ENCODE measurements around the gene CD8A. TPM values are rescaled to one million over a fixed set of nuclear protein-coding genes. Genes with fewer than 3 reads are reported as not detected.

Gene CD8A
- total RNA-seq, 2 experiments from 2014 or later: 419 to 432 TPM

DNA sequence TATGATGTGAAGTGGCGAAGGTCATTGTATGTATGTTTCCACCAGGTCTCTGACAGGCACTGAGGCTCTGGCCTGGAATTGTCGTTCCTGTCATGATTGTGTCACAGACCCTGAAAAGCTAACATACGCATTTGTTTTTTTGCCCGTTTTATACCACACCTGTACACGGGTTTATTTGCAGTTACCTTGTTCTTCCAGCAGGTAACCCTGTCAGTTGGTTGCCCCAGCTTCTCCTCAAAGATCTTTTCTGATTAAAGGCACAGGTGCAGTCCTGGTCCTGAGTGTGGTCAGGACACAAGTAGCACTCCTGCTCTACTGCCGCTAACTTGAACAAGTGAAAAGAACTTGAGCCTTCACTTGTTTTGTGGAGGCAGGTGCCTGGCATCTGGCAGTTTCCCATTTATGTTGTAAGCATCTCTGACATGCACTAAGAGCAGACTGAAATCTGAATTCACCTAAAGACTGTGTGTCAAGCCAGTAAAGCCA lies 19.9 kb downstream of the CD8A start:
- DNase-seq: no peak
- no peak for ATAC-seq
- POLR2A ChIA-PET: interaction anchor here (1.3 to 2.7 kb wide), 3 partner anchors 11 to 37 kb away, joined by 3 to 9 read pairs (median 5); no protein-coding TSS in a partner anchor
- Mint-ChIP-seq H3K4me1 (ENCODE audit: low read depth) (peaks cover 36% of the 10 kb centered on the region), H3K36me3 (ENCODE audit: low read depth) (peaks cover 64% of the 10 kb centered on the region), H3K9me3 (no peaks in the 10 kb centered on the region), H3K27ac (no peak overlapping the region), H3K27me3 (no peaks in the 10 kb centered on the region), H3K4me3 (no peak overlapping the region)
- TF ChIP-seq CTCF (IDR thresholded peaks at IDR 0.05): no peak
- CTCF ChIA-PET: interaction anchor here (1.0 to 10.6 kb wide), 2 partner anchors 9 to 12 kb away, joined by 3 to 123 read pairs; no protein-coding TSS in a partner anchor
- intact Hi-C loops (cut with micrococcal nuclease): no loop called here

- H3K27ac Mint-ChIP-seq: no peak overlapping the region
- peaks cover 37% of the 10 kb centered on the region for H3K4me1 Mint-ChIP-seq (ENCODE audit: low read depth)
- peaks cover 65% of the 10 kb centered on the region for H3K36me3 Mint-ChIP-seq (ENCODE audit: low read depth)
- DNase-seq (no peak), ATAC-seq (no peak)
- no peak overlapping the region for H3K4me3 Mint-ChIP-seq
- intact Hi-C loops (cut with micrococcal nuclease): no loop called here
- no peaks in the 10 kb centered on the region for H3K27me3 Mint-ChIP-seq
- POLR2A ChIA-PET: interaction anchor here (1.3 to 2.7 kb wide), 3 partner anchors 12 to 38 kb away, joined by 3 to 9 read pairs (median 5); no protein-coding TSS in a partner anchor
- no peak for TF ChIP-seq CTCF (IDR thresholded peaks at IDR 0.05)
- H3K9me3 Mint-ChIP-seq: no peaks in the 10 kb centered on the region
- CTCF ChIA-PET: interaction anchor here (0.9 to 10.6 kb wide), 2 partner anchors 13 to 22 kb away, joined by 3 to 123 read pairs; no protein-coding TSS in a partner anchor
Measured at GRCh38 chr2:86769838-86770237, 20.9 kb downstream of the CD8A start.

- DNase-seq: no peak
- intact Hi-C loops (cut with micrococcal nuclease): no loop called here
- ChIA-PET POLR2A (interaction anchor here (1.3 to 1.6 kb wide), 2 partner anchors 15 to 17 kb away, joined by 4 to 7 read pairs; no protein-coding TSS in a partner anchor), CTCF (interaction anchor here (0.8 to 10.6 kb wide), 4 partner anchors 11 to 250 kb away, joined by 3 to 123 read pairs (median 4); no protein-coding TSS in a partner anchor)
- Mint-ChIP-seq H3K4me1 (ENCODE audit: low read depth) (peaks cover 40% of the 10 kb centered on the region), H3K36me3 (ENCODE audit: low read depth) (peaks cover 61% of the 10 kb centered on the region), H3K27me3 (no peaks in the 10 kb centered on the region), H3K9me3 (no peaks in the 10 kb centered on the region), H3K27ac (no peak overlapping the region), H3K4me3 (no peak overlapping the region)
- TF ChIP-seq CTCF (IDR thresholded peaks at IDR 0.05): no peak
- no peak for ATAC-seq
Measured at GRCh38 chr2:86768189-86768949, 22.3 kb downstream of the CD8A start.

DNA sequence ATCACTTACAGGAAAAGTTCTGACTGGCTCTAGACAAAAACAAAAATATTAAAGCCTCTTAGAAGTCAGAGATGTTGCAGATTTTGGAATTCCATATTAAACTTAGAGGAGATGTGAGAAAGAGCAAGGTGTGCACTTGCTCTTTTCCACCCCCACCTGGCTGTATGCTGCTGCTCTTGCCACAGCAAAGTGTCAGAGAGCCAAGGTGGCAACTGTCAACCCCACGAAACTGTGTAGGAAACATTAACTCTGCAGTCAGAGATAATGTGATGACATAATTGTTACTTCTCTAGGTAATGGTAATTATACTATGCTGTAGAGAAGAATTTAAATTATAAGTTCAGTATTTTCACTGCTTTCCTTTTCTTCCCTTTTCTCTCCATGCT lies 25.4 kb downstream of the CD8A start:
- peaks cover 40% of the 10 kb centered on the region for H3K4me1 Mint-ChIP-seq (ENCODE audit: low read depth)
- no peak for TF ChIP-seq CTCF (IDR thresholded peaks at IDR 0.05)
- intact Hi-C loops (cut with micrococcal nuclease): loop anchor here (2.0 kb wide), 1 partner anchor 41 kb away; no protein-coding TSS in a partner anchor
- H3K36me3 Mint-ChIP-seq (ENCODE audit: low read depth): peaks cover 43% of the 10 kb centered on the region
- no peak overlapping the region for H3K4me3 Mint-ChIP-seq
- ATAC-seq (no peak), DNase-seq (no peak)
- peak overlapping the region; percentile 79 for H3K27ac Mint-ChIP-seq
- H3K9me3 Mint-ChIP-seq: no peaks in the 10 kb centered on the region
- H3K27me3 Mint-ChIP-seq: no peaks in the 10 kb centered on the region
- ChIA-PET POLR2A (interaction anchor here (0.6 to 2.0 kb wide), 8 partner anchors 14 to 530 kb away, joined by 3 to 8 read pairs (median 3); no protein-coding TSS in a partner anchor), CTCF (interaction anchor here (0.7 to 10.6 kb wide), 20 partner anchors 9 to 247 kb away, joined by 3 to 123 read pairs (median 6); partner anchors contain the start of gene CD8A)

Measured in activated CD8-positive, alpha-beta T cell treated with anti-CD3 and anti-CD28 coated beads for 36 hours (primary cell).